Pancreas (tissue), 10 donors: ENCODE results near the gene C2orf68. TPM values are rescaled to one million over a fixed set of nuclear protein-coding genes. Genes with fewer than 3 reads are reported as not detected.

ENCODE experiments used
- ATAC-seq, 4 donors: fragments of 200-7000 bp; cut with Tn5 transposase; one replicate each; pipeline versions ENCODE4 v1.8.0 to v1.9.1; 2020; ENCODE audit warnings: mild to moderate bottlenecking in 4 of 4, moderate library complexity in 4 of 4
- DNase-seq, 6 donors: peaks; one replicate each; pipeline ENCODE4 v3.0.0-alpha.2; 2020
- FAIRE-seq: peaks from 2 replicates; lab custom pipeline; 2012; peaks lifted over from hg19 to GRCh38; lab: Jason Lieb, UNC
- H3K27ac ChIP-seq, 4 donors: fragments of 200-600 bp; sonication (generic); 1 replicate in 3 of 4; 2 replicates in 1 of 4; pipeline versions ENCODE4 v1.5.0 to v1.8.0; 2020
- H3K27me3 ChIP-seq, 4 donors: fragments of 200-600 bp; one replicate each; pipeline ENCODE4 v1.8.0; 2021
- H3K36me3 ChIP-seq, 3 donors: fragments of 200-600 bp; sonication (generic) in 1 of 3; one replicate each; pipeline versions ENCODE4 v1.5.0 to v1.8.0; 2020 to 2021
- H3K4me1 ChIP-seq, 3 donors: fragments of 200-600 bp; one replicate each; pipeline ENCODE4 v1.8.0; 2021
- H3K4me3 ChIP-seq, 4 donors: fragments of 200-600 bp; sonication (generic) in 2 of 4; one replicate each; pipeline versions ENCODE4 v1.5.0 to v1.8.0; 2020 to 2021
- H3K9me3 ChIP-seq, 4 donors: fragments of 200-600 bp; one replicate each; pipeline ENCODE4 v1.8.0; 2021
- WGBS, 2 donors: extraction: QIAGEN DNeasy Blood & Tissue Kit; methylation state at CpG; one replicate each; pipeline ENCODE4 v1.1.7; 2013; 5-methylcytosine and 5-hydroxymethylcytosine counted together
- intact Hi-C, 3 donors: fragments of 100-400 bp; cut with DNase I; formaldehyde crosslinking; loops; one replicate each; pipeline versions ENCODE4 v1.11.1 to v1.14.2; 2022
- polyA plus RNA-seq, 2 donors: library from polyadenylated mRNA; stranded (reverse); fragments of 200-250 nt; gene quantifications; one replicate each; pipeline ENCODE4 v1.2.3, GENCODE V29; 2013
- total RNA-seq, 6 donors: library from RNA; stranded (reverse); fragmentation: NEBNext Ultra II Directional in 4 of 6; extraction: Animal tissue kit (Norgen Biotek cat#: 25700) in 4 of 6; gene quantifications; one replicate each; pipeline versions ENCODE4 v1.2.1 to v1.2.4, GENCODE V29; 2021 to 2023
- TF ChIP-seq, protein P1 (sequence below), 4 donors: fragments of 200-600 bp; sonication (generic) in 3 of 4; IDR thresholded peaks; one replicate each; pipeline versions ENCODE4 v1.5.0 to v1.8.0; 2021; ENCODE audit warnings: antibody characterized with exemption in 4 of 4
- donor health status: healthy with polysubstance abuse.
- donor health status: DM: no; HTN: no; CAD: no; lungs with moderate emphysema.
- donor health status: DM: no; HTN: no; CAD: no.
- donor health status: control.
- donor health status: control.
- donor health status: Bipolar disorder and iron deficiency.
- donor health status: DM: yes; HTN: yes; CAD: no.
- donor health status: DM: no; HTN: no; CAD: no.
- donor health status: DM: no; HTN: no; CAD: no.
- donor health status: DM: yes; HTN: yes; CAD: no.

Gene C2orf68
- total and polyA plus RNA-seq, 8 donors: 12.3 to 33.1 (median 15.8) TPM

DNA sequence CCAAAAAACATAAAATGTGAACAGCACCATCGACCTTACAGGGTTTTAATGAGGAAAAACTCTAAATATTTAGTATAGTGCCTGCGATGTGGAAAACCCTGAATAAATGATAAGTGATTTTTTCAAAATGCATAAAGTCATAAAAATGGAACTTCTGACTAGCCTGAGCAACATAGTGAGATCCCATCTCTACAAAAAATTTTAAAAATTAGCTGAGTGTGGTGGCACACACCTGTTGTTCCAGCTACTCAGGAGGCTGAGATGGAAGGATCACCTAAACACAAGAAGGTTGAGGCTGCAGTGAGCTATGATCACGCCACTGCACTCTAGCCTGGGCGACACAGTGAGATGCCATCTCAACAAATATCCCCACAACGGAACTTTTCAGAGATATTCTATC is 54.7 kb downstream of the C2orf68 start:
- Histone ChIP-seq H3K4me1 (peaks cover 0 to 17% (median 9%) of the 10 kb centered on the region in 3 donors), H3K9me3 (no peaks in the 10 kb centered on the region), H3K27me3 (no peaks in the 10 kb centered on the region), H3K36me3 (peaks cover 0 to 28% (median 3%) of the 10 kb centered on the region in 3 donors), H3K27ac (no peak overlapping the region), H3K4me3 (no peak overlapping the region)
- FAIRE-seq (no peak), ATAC-seq (no peak), DNase-seq (no peak)
- 88 to 90% methylated on average over 5 of the region's 5 CpGs for WGBS, 2 donors
- TF ChIP-seq, protein P1, sequence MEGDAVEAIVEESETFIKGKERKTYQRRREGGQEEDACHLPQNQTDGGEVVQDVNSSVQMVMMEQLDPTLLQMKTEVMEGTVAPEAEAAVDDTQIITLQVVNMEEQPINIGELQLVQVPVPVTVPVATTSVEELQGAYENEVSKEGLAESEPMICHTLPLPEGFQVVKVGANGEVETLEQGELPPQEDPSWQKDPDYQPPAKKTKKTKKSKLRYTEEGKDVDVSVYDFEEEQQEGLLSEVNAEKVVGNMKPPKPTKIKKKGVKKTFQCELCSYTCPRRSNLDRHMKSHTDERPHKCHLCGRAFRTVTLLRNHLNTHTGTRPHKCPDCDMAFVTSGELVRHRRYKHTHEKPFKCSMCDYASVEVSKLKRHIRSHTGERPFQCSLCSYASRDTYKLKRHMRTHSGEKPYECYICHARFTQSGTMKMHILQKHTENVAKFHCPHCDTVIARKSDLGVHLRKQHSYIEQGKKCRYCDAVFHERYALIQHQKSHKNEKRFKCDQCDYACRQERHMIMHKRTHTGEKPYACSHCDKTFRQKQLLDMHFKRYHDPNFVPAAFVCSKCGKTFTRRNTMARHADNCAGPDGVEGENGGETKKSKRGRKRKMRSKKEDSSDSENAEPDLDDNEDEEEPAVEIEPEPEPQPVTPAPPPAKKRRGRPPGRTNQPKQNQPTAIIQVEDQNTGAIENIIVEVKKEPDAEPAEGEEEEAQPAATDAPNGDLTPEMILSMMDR (IDR thresholded peaks at IDR 0.05): no peak
- intact Hi-C loops: loop anchor here in 1 of 3 donors (10.0 kb wide), 1 partner anchor 132 kb away; no protein-coding TSS in a partner anchor

Other genes with a start within 250 kb of the C2orf68 start
- 100 to 1,000 TPM in 1 of 6 donors, 10 to 100 TPM in 5; 10.9 to 111 (median 29.0) TPM for gene CAPG, start 201.7 kb downstream of the C2orf68 start, total RNA-seq
- gene CAPG, start 201.7 kb downstream of the C2orf68 start, polyA plus RNA-seq: 10 to 100 TPM; 37.6 to 41.3 TPM
- gene SH2D6, start 193.4 kb downstream of the C2orf68 start, total RNA-seq: 1 to 10 TPM in 5 of 6 donors, under 1 TPM in 1; 0.70 to 9.7 (median 2.8) TPM
- 10 to 100 TPM; 21.3 to 28.1 TPM for gene SH2D6, start 193.4 kb downstream of the C2orf68 start, polyA plus RNA-seq
- 100 to 1,000 TPM; 127 to 447 (median 246) TPM for gene MAT2A, start 72.9 kb downstream of the C2orf68 start, total RNA-seq
- gene MAT2A, start 72.9 kb downstream of the C2orf68 start, polyA plus RNA-seq: 100 to 1,000 TPM; 141 to 246 TPM
- 10 to 100 TPM; 21.7 to 43.4 (median 31.0) TPM for gene GGCX, start 50.6 kb downstream of the C2orf68 start, total RNA-seq
- gene GGCX, start 50.6 kb downstream of the C2orf68 start, polyA plus RNA-seq: 10 to 100 TPM; 15.7 to 16.2 TPM
- 100 to 1,000 TPM in 1 of 6 donors, 10 to 100 TPM in 5; 57.7 to 109 (median 69.7) TPM for gene VAMP8, start 34.5 kb downstream of the C2orf68 start, total RNA-seq
- 100 to 1,000 TPM; 137 to 150 TPM for gene VAMP8, start 34.5 kb downstream of the C2orf68 start, polyA plus RNA-seq
- gene VAMP5, start 27.6 kb downstream of the C2orf68 start, total RNA-seq: 10 to 100 TPM in 3 of 6 donors, 1 to 10 TPM in 3; 8.3 to 14.2 (median 11.1) TPM
- gene VAMP5, start 27.6 kb downstream of the C2orf68 start, polyA plus RNA-seq: 10 to 100 TPM; 27.7 to 29.5 TPM
- 10 to 100 TPM; 53.5 to 94.1 (median 60.2) TPM for gene RNF181, start 16.3 kb downstream of the C2orf68 start, total RNA-seq
- gene RNF181, start 16.3 kb downstream of the C2orf68 start, polyA plus RNA-seq: 100 to 1,000 TPM in 1 of 2 donors, 10 to 100 TPM in 1; 92.6 to 104 TPM
- gene TMEM150A, start 9.4 kb downstream of the C2orf68 start, total RNA-seq: 10 to 100 TPM; 14.8 to 20.8 (median 17.6) TPM
- gene TMEM150A, start 9.4 kb downstream of the C2orf68 start, polyA plus RNA-seq: 10 to 100 TPM; 36.8 to 47.6 TPM
- gene USP39, start 4.1 kb upstream of the C2orf68 start, total RNA-seq: 10 to 100 TPM; 14.5 to 22.6 (median 16.5) TPM
- gene USP39, start 4.1 kb upstream of the C2orf68 start, polyA plus RNA-seq: 10 to 100 TPM; 18.7 to 20.4 TPM
- 10 to 100 TPM in 1 of 6 donors, under 1 TPM in 1, not detected in 4; 0.14 to 21.6 TPM for gene SFTPB, start 56.1 kb upstream of the C2orf68 start, total RNA-seq
- 1 to 10 TPM in 1 of 2 donors, under 1 TPM in 1; 0.95 to 3.1 TPM for gene SFTPB, start 56.1 kb upstream of the C2orf68 start, polyA plus RNA-seq
- 1 to 10 TPM in 1 of 6 donors, under 1 TPM in 2, not detected in 3; 0.75 to 1.3 (median 0.76) TPM for gene GNLY, start 82.3 kb upstream of the C2orf68 start, total RNA-seq
- 1 to 10 TPM in 1 of 2 donors, under 1 TPM in 1; 0.28 to 1.3 TPM for gene GNLY, start 82.3 kb upstream of the C2orf68 start, polyA plus RNA-seq
- 1 to 10 TPM; 1.7 to 4.3 (median 3.0) TPM for gene ATOH8, start 141.9 kb upstream of the C2orf68 start, total RNA-seq
- 10 to 100 TPM in 1 of 2 donors, 1 to 10 TPM in 1; 8.9 to 13.9 TPM for gene ATOH8, start 141.9 kb upstream of the C2orf68 start, polyA plus RNA-seq